Neuron (in vitro differentiated cells): ENCODE measurements around the gene TADA3.
A peak's percentile ranks its signal among the peaks of the same experiment; 100 is the strongest.

Experiments
- H2AFZ ChIP-seq: one replicate; pipeline ENCODE4 v1.6.1; 2013; ENCODE audit warnings: low read depth, mild to moderate bottlenecking, inconsistent platforms, low read length, moderate library complexity
- H3K27me3 ChIP-seq: one replicate; pipeline ENCODE4 v1.6.1; 2013; ENCODE audit warnings: low read length; ENCODE audit not compliant: insufficient read depth
- H3K36me3 ChIP-seq: one replicate; pipeline ENCODE4 v1.6.1; 2013; ENCODE audit warnings: low read length; ENCODE audit not compliant: insufficient read depth
- H3K4me1 ChIP-seq: one replicate; pipeline ENCODE4 v1.6.1; 2013; ENCODE audit warnings: low read length; ENCODE audit not compliant: insufficient read depth
- H3K4me3 ChIP-seq: 2 replicates; pipeline ENCODE4 v1.5.1; 2013; ENCODE audit warnings: mild to moderate bottlenecking, low read length, moderate library complexity
- H3K9me3 ChIP-seq: one replicate; pipeline ENCODE4 v1.6.1; 2013; ENCODE audit warnings: low read length

TADA3 gene, protein sequence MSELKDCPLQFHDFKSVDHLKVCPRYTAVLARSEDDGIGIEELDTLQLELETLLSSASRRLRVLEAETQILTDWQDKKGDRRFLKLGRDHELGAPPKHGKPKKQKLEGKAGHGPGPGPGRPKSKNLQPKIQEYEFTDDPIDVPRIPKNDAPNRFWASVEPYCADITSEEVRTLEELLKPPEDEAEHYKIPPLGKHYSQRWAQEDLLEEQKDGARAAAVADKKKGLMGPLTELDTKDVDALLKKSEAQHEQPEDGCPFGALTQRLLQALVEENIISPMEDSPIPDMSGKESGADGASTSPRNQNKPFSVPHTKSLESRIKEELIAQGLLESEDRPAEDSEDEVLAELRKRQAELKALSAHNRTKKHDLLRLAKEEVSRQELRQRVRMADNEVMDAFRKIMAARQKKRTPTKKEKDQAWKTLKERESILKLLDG

GRCh38 chr3:9792405-9793160 lies at the start of gene TADA3, which contains the start of gene ARPC4:
Gene TADA3 (minus strand): TSS chr3:9792473. CDS start chr3:9791466, 1,007 bp downstream.
Gene ARPC4 (plus strand): TSS chr3:9793082. CDS start chr3:9793122, 40 bp downstream.
- no peaks in the 10 kb centered on the region for H3K27me3 ChIP-seq
- H3K4me1 ChIP-seq = peaks cover 15% of the 10 kb centered on the region
- H2AFZ ChIP-seq = peak within 1 kb of the TSS; percentile 50
- H3K36me3 ChIP-seq = peaks cover 43% of the 10 kb centered on the region
- H3K9me3 ChIP-seq = no peaks in the 10 kb centered on the region
- H3K4me3 ChIP-seq = peak within 1 kb of the TSS; percentile 95

DNA sequence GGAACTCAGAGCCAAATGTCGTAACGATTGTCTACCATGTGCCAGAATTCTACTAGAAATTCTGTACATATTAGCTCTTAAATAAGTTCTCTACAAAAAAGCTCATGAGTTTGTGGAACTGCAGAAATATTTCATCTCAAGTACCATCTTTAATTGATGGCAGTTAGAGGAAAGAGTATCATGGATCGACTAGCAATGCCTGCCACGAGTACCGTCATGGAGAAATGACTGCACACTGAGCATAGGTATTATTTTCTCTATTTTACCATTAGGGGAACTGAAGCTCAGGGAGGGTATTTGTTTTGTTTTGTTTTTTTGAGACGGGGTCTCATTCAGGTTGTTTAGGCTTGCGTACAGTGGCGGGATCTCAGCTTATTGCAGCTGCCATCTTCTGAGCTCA lies 48.7 kb upstream of the TADA3 start:
- Histone ChIP-seq H3K4me1 (peaks cover 5% of the 10 kb centered on the region), H3K4me3 (no peak overlapping the region), H3K36me3 (peaks cover 32% of the 10 kb centered on the region), H3K27me3 (no peaks in the 10 kb centered on the region), H2AFZ (no peak overlapping the region), H3K9me3 (no peaks in the 10 kb centered on the region)

- Histone ChIP-seq H2AFZ (no peak overlapping the region), H3K36me3 (peaks cover 53% of the 10 kb centered on the region)
Observed at GRCh38 chr3:9838856-9839255, 46.6 kb upstream of the TADA3 start.

DNA sequence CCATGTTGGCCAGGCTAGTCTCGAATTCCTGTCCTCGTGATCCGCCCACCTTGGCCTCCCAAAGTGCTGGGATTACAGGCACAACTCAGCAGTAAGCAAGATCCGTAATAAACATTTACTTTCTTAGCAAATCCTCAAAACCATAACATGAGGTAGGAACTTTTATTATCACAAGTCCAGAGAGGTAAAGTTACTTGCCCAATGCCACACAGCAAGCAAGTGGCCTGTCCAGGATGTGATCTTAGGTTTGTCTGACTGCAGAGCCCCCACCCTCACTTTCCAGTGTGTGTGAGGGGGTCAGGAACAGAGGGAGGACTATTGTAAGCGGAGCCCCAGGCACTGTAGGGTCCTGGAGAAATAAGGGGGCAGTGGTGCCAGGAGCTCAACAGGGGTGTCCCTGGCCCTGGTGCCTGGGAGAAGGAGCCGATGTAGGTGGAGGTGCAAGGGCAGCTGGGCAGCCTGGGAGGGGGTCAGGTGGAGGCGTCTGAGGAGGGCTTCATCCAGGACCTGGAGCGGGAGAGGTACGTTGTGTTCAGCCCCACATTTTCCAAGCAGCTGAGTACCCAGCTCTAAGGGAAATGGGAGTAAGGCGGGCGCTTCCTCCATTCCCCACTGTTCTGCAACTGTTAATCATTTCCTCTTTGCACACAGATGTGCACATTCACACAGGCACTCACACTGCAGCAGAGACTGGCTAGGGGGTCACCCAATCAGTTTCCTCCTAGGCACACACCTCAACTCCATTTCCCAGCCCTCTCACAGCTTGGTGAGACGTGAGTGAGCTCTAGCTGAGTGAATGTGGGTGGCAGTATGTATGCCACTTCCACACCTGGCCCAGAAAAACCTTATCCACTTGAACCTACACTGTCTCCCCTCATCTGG lies 45.7 kb upstream of the TADA3 start:
- Histone ChIP-seq H3K9me3 (no peaks in the 10 kb centered on the region), H3K4me1 (no peaks in the 10 kb centered on the region), H3K27me3 (no peaks in the 10 kb centered on the region), H3K36me3 (peaks cover 60% of the 10 kb centered on the region), H3K4me3 (no peak overlapping the region), H2AFZ (no peak overlapping the region)

More at GRCh38 chr3:9838856-9839255, 46.6 kb upstream of the TADA3 start:
- no peaks in the 10 kb centered on the region for H3K9me3 ChIP-seq
- no peaks in the 10 kb centered on the region for H3K27me3 ChIP-seq
- H3K4me1 ChIP-seq = peaks cover 5% of the 10 kb centered on the region
- no peak overlapping the region for H3K4me3 ChIP-seq

DNA sequence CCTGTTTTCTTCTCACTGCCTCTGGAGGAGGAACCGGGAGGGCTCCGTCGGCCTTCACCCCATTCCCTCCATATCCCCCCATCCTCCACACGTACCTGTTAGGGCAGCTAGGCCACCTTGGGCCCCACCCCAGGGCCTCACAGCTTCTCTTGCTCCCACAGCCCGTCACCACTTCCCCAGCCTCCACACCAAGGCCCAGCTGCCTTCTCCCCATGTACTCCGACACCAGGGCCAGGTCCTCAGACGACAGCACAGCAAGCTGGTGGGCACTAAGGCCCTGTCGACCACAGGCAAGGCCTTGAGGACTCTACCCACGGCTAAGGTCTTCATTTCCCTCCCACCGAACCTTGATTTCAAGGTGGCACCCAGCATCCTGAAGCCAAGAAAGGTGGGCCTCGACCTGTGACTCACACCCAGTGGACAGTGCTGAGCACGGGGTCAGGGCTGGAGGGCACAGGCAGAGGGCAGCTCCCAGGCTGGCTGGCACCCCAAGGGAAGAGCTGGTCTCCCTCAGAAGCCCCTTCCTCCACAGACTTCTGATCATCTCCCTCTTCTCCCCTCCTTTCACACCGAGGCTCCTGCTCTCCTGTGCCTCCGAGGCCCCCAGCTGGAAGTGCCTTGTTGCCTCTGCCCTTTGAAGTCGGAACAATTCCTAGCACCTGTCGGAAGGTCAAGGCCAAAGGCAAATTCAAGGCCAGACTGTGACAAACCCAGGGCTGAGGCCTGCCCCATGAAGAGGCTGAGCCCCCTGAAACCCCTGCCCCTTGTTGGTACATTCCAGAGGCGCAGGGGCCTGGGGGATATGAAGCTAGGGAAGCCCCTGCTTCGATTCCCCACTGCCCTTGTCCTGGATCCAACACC lies 42.5 kb upstream of the TADA3 start:
- H3K4me3 ChIP-seq = no peak overlapping the region

DNA sequence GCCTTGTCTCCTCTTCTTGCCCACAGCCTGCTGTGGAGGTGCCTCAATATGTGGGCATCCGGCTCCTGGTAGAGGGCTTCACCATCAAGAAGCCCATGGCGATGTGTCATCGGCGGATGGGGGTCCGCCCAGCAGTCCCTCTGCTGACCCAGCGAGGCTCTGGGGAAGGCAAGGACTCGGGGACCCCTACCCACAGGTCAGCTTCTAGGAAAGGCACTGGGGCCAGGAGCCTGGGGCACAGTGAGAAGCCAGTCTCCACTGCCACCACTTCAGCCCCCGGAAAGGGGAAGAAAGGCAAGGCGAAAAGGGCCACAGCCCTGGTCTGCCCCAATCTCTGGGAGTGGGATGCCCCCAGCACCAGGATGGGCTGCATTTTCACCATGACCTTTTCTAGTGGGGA lies 40.8 kb upstream of the TADA3 start:
- Histone ChIP-seq H3K9me3 (no peaks in the 10 kb centered on the region), H3K27me3 (no peaks in the 10 kb centered on the region), H2AFZ (no peak overlapping the region), H3K4me1 (no peaks in the 10 kb centered on the region), H3K4me3 (no peak overlapping the region), H3K36me3 (peaks cover 62% of the 10 kb centered on the region)

More for the DNA sequence above, 42.5 kb upstream of the TADA3 start:
- H2AFZ ChIP-seq = no peak overlapping the region
- no peaks in the 10 kb centered on the region for H3K27me3 ChIP-seq
- H3K9me3 ChIP-seq = no peaks in the 10 kb centered on the region
- H3K4me1 ChIP-seq = no peaks in the 10 kb centered on the region
- peaks cover 57% of the 10 kb centered on the region for H3K36me3 ChIP-seq

GRCh38 chr3:9831253-9831652 lies 39.0 kb upstream of the TADA3 start:
- Histone ChIP-seq H3K4me3 (no peak overlapping the region), H3K9me3 (no peaks in the 10 kb centered on the region), H2AFZ (no peak overlapping the region), H3K27me3 (no peaks in the 10 kb centered on the region), H3K4me1 (no peaks in the 10 kb centered on the region), H3K36me3 (peaks cover 64% of the 10 kb centered on the region)

DNA sequence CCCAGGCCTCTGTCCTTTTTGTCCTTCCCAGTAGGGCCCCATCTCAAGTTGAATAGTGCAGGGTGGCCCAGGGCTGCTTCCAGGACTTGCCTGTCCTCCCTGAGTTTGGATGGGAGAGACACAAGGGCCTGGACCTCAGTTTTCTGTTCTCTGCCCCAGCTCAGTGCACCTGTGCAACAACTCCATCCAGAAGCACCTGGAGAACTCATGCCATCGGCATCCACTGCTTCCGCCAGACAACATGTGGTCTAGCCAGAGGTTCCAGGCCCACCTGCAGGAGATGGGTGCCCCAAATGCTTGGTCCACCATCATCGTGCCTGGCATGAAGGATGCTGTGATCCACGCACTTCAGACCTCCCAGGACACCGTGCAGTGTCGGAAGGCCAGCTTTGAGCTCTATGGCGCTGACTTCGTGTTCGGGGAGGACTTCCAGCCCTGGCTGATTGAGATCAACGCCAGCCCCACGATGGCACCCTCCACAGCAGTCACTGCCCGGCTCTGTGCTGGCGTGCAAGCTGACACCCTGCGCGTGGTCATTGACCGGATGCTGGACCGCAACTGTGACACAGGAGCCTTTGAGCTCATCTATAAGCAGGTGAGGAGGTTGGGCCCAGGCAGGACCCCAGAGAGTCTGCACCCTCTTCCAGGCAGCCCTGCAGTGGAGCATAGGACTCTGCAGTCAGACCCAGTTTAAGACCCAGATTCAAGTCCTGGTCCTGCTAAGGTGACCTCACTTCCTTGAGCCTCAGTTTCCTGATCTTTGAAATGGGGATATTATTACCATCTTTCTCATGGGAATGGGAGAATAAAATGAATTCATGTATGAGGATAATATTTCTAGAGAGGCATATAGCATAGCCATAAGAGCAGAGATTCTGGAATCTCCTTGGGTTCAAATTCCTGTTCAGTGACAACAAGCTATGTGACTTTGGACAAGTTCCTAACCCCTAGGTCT lies 36.8 kb upstream of the TADA3 start:
- Histone ChIP-seq H2AFZ (no peak overlapping the region), H3K27me3 (no peaks in the 10 kb centered on the region), H3K9me3 (no peaks in the 10 kb centered on the region), H3K36me3 (peaks cover 44% of the 10 kb centered on the region), H3K4me3 (no peak overlapping the region), H3K4me1 (no peaks in the 10 kb centered on the region)

DNA sequence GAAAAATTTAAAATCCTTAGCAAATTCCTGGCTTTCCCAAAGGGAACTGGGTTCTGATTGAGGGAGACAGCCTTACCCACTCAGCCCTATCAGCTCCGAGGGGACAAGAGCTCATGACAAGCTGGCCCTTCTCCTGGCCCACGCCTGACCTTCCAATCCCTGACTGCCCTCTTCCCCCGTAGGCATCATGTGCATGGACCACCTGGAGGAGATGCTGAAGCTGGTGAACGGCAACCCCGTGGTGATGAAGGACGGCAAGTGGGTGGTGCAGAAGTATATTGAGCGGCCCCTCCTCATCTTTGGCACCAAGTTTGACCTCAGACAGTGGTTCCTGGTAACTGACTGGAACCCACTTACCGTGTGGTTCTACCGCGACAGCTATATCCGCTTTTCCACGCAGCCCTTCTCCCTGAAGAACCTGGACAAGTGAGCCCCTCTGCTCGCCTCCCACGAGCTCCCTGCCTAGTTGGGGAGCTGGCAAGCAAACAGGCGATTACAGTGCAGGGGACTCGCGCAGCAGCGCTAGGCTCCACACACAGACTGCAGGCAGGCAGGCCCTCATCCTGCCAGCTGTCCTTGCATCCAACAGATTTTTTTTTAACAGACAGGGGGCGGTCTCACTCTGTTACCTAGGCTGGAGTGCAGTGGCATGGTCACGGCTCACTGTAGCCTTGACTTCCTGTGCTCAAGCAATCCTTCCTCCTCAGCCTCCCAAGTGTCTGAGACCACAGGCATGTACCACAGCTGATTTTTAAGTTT lies 34.7 kb upstream of the TADA3 start:
- Histone ChIP-seq H2AFZ (no peak overlapping the region), H3K4me3 (no peak overlapping the region), H3K27me3 (no peaks in the 10 kb centered on the region), H3K9me3 (no peaks in the 10 kb centered on the region), H3K36me3 (peaks cover 28% of the 10 kb centered on the region), H3K4me1 (no peaks in the 10 kb centered on the region)

DNA sequence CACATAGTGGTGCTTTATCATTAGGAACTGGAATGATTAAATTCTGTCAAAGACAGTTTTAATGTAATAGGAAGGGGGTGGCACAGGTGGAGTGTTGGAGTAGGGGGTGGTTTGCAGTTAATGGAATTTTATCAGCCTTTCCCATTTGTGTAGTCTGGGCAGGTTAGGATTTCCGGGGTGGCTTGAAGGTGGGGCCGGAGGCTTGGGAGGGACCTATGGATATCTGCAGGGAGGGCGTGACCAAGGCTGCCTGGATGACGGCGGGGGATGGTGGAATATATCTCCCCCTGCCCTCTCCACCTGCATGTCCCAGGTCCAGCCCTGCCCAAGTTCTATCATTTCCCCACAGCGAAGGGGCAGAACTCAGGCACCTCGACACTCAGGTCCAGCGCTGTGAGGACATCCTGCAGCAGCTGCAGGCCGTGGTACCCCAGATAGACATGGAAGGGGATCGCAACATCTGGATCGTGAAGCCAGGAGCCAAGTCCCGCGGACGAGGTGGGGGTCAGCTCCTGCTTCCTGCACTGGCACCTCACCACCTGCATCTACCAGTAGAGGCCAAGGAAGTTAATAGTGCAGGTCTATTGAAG lies 33.3 kb upstream of the TADA3 start:
- no peaks in the 10 kb centered on the region for H3K27me3 ChIP-seq
- no peak overlapping the region for H2AFZ ChIP-seq
- no peaks in the 10 kb centered on the region for H3K9me3 ChIP-seq
- no peaks in the 10 kb centered on the region for H3K4me1 ChIP-seq
- H3K36me3 ChIP-seq = peaks cover 29% of the 10 kb centered on the region
- H3K4me3 ChIP-seq = no peak overlapping the region
